ENCODE data around the gene CCR5. TPM values are rescaled to one million over a fixed set of nuclear protein-coding genes. Genes with fewer than 3 reads are reported as not detected.
"Not testable (repeated sequence)": the region's sequence is repeated elsewhere in the genome, so short reads cannot be mapped to it uniquely, and the experiment has no call there.

CCR5 gene
- total RNA-seq, 2 experiments from 2014 or later: 87.0 to 99.8 TPM

- H3K27me3 Mint-ChIP-seq: peaks cover 6% of the 10 kb centered on the region
- peak overlapping the region; percentile 53 for H3K27ac Mint-ChIP-seq
- CTCF ChIA-PET: interaction anchor here (0.7 to 13.4 kb wide), 31 partner anchors 9 to 440 kb away, joined by 3 to 248 read pairs (median 4); partner anchors contain the start of genes CCR1, CCR3, CCR5AS and CCRL2
- peaks cover 72% of the 10 kb centered on the region for H3K4me1 Mint-ChIP-seq
- no peak overlapping the region for H3K4me3 Mint-ChIP-seq
- no peaks in the 10 kb centered on the region for H3K9me3 Mint-ChIP-seq (ENCODE audit: low read depth)
- peak; percentile 81 for DNase-seq
- ATAC-seq: peak; percentile 34
- peaks cover 39% of the 10 kb centered on the region for H3K36me3 Mint-ChIP-seq
Measured at GRCh38 chr3:46378426-46378942, 7.7 kb downstream of the CCR5 start.

- Mint-ChIP-seq H3K9me3 (ENCODE audit: low read depth) (no peaks in the 10 kb centered on the region), H3K4me1 (peaks cover 72% of the 10 kb centered on the region), H3K27ac (peak overlapping the region; percentile 80), H3K4me3 (peak overlapping the region; percentile 17), H3K36me3 (peaks cover 22% of the 10 kb centered on the region), H3K27me3 (no peaks in the 10 kb centered on the region)
- CTCF ChIA-PET: interaction anchor here (0.8 to 6.5 kb wide), 5 partner anchors 10 to 305 kb away, joined by 3 to 57 read pairs (median 3); partner anchors contain the start of gene CCR5
- ATAC-seq: peak; percentile 37
- DNase-seq: no peak
Measured at GRCh38 chr3:46380471-46381221, 9.9 kb downstream of the CCR5 start.

GRCh38 chr3:46381625-46382024 is 10.9 kb downstream of the CCR5 start:
- H3K27me3 Mint-ChIP-seq: no peaks in the 10 kb centered on the region
- ATAC-seq (no peak), DNase-seq (no peak)
- CTCF ChIA-PET: interaction anchor here (0.7 to 6.5 kb wide), 2 partner anchors 11 to 166 kb away, joined by 3 to 57 read pairs; partner anchors contain the start of gene CCR5
- peaks cover 19% of the 10 kb centered on the region for H3K36me3 Mint-ChIP-seq
- no peaks in the 10 kb centered on the region for H3K9me3 Mint-ChIP-seq (ENCODE audit: low read depth)
- H3K4me3 Mint-ChIP-seq: no peak overlapping the region
- peaks cover 71% of the 10 kb centered on the region for H3K4me1 Mint-ChIP-seq
- H3K27ac Mint-ChIP-seq: no peak overlapping the region

GRCh38 chr3:46383211-46383950 is 12.6 kb downstream of the CCR5 start:
- Mint-ChIP-seq H3K36me3 (peaks cover 8% of the 10 kb centered on the region), H3K4me3 (no peak overlapping the region), H3K4me1 (peaks cover 57% of the 10 kb centered on the region), H3K9me3 (ENCODE audit: low read depth) (no peaks in the 10 kb centered on the region), H3K27ac (peak overlapping the region; percentile 68), H3K27me3 (no peaks in the 10 kb centered on the region)
- no peak for DNase-seq
- peak; percentile 50 for ATAC-seq
- CTCF ChIA-PET: interaction anchor here (0.9 to 6.5 kb wide), 10 partner anchors 10 to 174 kb away, joined by 3 to 57 read pairs (median 4); partner anchors contain the start of genes CCR5, CCR5AS and CCRL2

- peaks cover 54% of the 10 kb centered on the region for H3K4me1 Mint-ChIP-seq
- no peaks in the 10 kb centered on the region for H3K9me3 Mint-ChIP-seq (ENCODE audit: low read depth)
- H3K27ac Mint-ChIP-seq: peak overlapping the region; percentile 68
- DNase-seq (no peak), ATAC-seq (peak; percentile 7)
- H3K36me3 Mint-ChIP-seq: peaks cover 7% of the 10 kb centered on the region
- no peaks in the 10 kb centered on the region for H3K27me3 Mint-ChIP-seq
- no peak overlapping the region for H3K4me3 Mint-ChIP-seq
- CTCF ChIA-PET: interaction anchor here (1.0 to 6.5 kb wide), 10 partner anchors 10 to 175 kb away, joined by 3 to 57 read pairs (median 4); partner anchors contain the start of genes CCR5, CCR5AS and CCRL2
Measured at GRCh38 chr3:46383951-46384330, 13.2 kb downstream of the CCR5 start.

- H3K4me1 Mint-ChIP-seq: peaks cover 36% of the 10 kb centered on the region
- ATAC-seq: peak; percentile 39
- no peak overlapping the region for H3K27ac Mint-ChIP-seq
- CTCF ChIA-PET: interaction anchor here (0.7 to 3.3 kb wide), 2 partner anchors 18 to 102 kb away, joined by 3 to 14 read pairs; no protein-coding TSS in a partner anchor
- H3K36me3 Mint-ChIP-seq: peaks cover 7% of the 10 kb centered on the region
- no peaks in the 10 kb centered on the region for H3K9me3 Mint-ChIP-seq (ENCODE audit: low read depth)
- no peak for DNase-seq
- no peaks in the 10 kb centered on the region for H3K27me3 Mint-ChIP-seq
- H3K4me3 Mint-ChIP-seq: no peak overlapping the region
Measured at GRCh38 chr3:46386205-46386604, 15.5 kb downstream of the CCR5 start.

GRCh38 chr3:46388847-46389246 is 18.1 kb downstream of the CCR5 start:
- H3K4me3 Mint-ChIP-seq; H3K9me3 Mint-ChIP-seq (ENCODE audit: low read depth); H3K36me3 Mint-ChIP-seq; CTCF ChIA-PET; H3K27me3 Mint-ChIP-seq; ATAC-seq; DNase-seq; H3K27ac Mint-ChIP-seq: not testable (repeated sequence)
- peaks cover 26% of the 10 kb centered on the region for H3K4me1 Mint-ChIP-seq

- Mint-ChIP-seq H3K4me3 (no peak overlapping the region), H3K36me3 (peaks cover 7% of the 10 kb centered on the region), H3K9me3 (ENCODE audit: low read depth) (no peaks in the 10 kb centered on the region), H3K27ac (no peak overlapping the region), H3K4me1 (peaks cover 22% of the 10 kb centered on the region), H3K27me3 (no peaks in the 10 kb centered on the region)
- ATAC-seq (no peak), DNase-seq (no peak)
- CTCF ChIA-PET: no interaction called here
Measured at GRCh38 chr3:46389306-46389705, 18.6 kb downstream of the CCR5 start.

GRCh38 chr3:46391526-46391925 is 20.8 kb downstream of the CCR5 start:
- H3K36me3 Mint-ChIP-seq; ATAC-seq; DNase-seq; H3K4me3 Mint-ChIP-seq; H3K27ac Mint-ChIP-seq; CTCF ChIA-PET; H3K27me3 Mint-ChIP-seq; H3K9me3 Mint-ChIP-seq (ENCODE audit: low read depth): not testable (repeated sequence)
- H3K4me1 Mint-ChIP-seq: peaks cover 14% of the 10 kb centered on the region

GRCh38 chr3:46393011-46393410 is 22.3 kb downstream of the CCR5 start:
- H3K27me3 Mint-ChIP-seq: peaks cover 3% of the 10 kb centered on the region
- H3K9me3 Mint-ChIP-seq (ENCODE audit: low read depth): no peaks in the 10 kb centered on the region
- CTCF ChIA-PET: interaction anchor here (1.0 kb wide), 1 partner anchor 9 kb away, joined by 5 read pairs; no protein-coding TSS in a partner anchor
- H3K27ac Mint-ChIP-seq: no peak overlapping the region
- no peaks in the 10 kb centered on the region for H3K36me3 Mint-ChIP-seq
- DNase-seq (no peak), ATAC-seq (no peak)
- H3K4me3 Mint-ChIP-seq: no peak overlapping the region
- H3K4me1 Mint-ChIP-seq: peaks cover 21% of the 10 kb centered on the region

GRCh38 chr3:46393554-46394434 is 23.0 kb downstream of the CCR5 start:
- H3K27ac Mint-ChIP-seq: no peak overlapping the region
- H3K4me1 Mint-ChIP-seq: peaks cover 21% of the 10 kb centered on the region
- H3K4me3 Mint-ChIP-seq: no peak overlapping the region
- CTCF ChIA-PET: interaction anchor here (1.0 kb wide), 1 partner anchor 10 kb away, joined by 5 read pairs; no protein-coding TSS in a partner anchor
- peaks cover 1% of the 10 kb centered on the region for H3K36me3 Mint-ChIP-seq
- ATAC-seq (no peak), DNase-seq (no peak)
- H3K27me3 Mint-ChIP-seq: peaks cover 3% of the 10 kb centered on the region
- no peaks in the 10 kb centered on the region for H3K9me3 Mint-ChIP-seq (ENCODE audit: low read depth)

- no peak for ATAC-seq
- CTCF ChIA-PET: interaction anchor here (1.1 kb wide), 1 partner anchor 30 kb away, joined by 3 read pairs; no protein-coding TSS in a partner anchor
- Mint-ChIP-seq H3K27ac (no peak overlapping the region), H3K27me3 (peaks cover 3% of the 10 kb centered on the region), H3K4me1 (peaks cover 21% of the 10 kb centered on the region), H3K9me3 (ENCODE audit: low read depth) (no peaks in the 10 kb centered on the region), H3K4me3 (no peak overlapping the region), H3K36me3 (peaks cover 1% of the 10 kb centered on the region)
- no peak for DNase-seq
Measured at GRCh38 chr3:46395210-46395661, 24.5 kb downstream of the CCR5 start.
